ENCODE data around the gene EVPL.
A peak's percentile ranks its signal among the peaks of the same experiment; 100 is the strongest.

EVPL gene

DNA sequence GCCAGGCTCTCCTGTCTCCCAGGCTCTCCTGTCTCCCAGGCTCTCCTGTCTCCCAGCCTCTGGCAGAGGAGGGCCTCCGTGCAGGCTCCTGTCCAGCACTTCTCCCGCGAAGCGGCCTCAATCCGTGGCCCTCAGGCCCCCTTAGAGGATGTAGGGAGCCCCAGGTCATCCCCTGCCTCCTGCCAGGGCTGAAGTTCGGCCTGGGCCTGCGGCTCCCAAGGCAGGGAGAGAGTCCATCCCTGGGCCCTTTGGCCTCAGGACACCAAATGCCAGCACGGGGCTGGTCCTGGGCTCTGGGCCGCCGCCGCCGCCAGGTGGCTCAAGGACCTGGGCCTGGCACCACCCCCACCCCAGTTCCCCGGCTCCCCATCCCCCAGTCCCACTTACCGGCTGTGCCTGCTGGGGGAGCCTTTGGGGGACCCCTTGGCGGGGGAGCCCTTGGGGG, 370 bp downstream of the EVPL start:
- TF ChIP-seq ZNF423 (tag by site-specific recombination; IDR thresholded peaks at IDR 0.05) (no peak), ZNF211 (tag by site-specific recombination; IDR thresholded peaks at IDR 0.05; ENCODE audit: low read depth) (no peak), ZNF175 (tag by site-specific recombination; IDR thresholded peaks at IDR 0.05) (no peak), ZNF571 (tag by site-specific recombination; IDR thresholded peaks at IDR 0.05) (no peak)
- TF ChIP-seq, protein P1, sequence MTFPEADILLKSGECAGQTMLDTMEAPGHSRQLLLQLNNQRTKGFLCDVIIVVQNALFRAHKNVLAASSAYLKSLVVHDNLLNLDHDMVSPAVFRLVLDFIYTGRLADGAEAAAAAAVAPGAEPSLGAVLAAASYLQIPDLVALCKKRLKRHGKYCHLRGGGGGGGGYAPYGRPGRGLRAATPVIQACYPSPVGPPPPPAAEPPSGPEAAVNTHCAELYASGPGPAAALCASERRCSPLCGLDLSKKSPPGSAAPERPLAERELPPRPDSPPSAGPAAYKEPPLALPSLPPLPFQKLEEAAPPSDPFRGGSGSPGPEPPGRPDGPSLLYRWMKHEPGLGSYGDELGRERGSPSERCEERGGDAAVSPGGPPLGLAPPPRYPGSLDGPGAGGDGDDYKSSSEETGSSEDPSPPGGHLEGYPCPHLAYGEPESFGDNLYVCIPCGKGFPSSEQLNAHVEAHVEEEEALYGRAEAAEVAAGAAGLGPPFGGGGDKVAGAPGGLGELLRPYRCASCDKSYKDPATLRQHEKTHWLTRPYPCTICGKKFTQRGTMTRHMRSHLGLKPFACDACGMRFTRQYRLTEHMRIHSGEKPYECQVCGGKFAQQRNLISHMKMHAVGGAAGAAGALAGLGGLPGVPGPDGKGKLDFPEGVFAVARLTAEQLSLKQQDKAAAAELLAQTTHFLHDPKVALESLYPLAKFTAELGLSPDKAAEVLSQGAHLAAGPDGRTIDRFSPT (tag by site-specific recombination; IDR thresholded peaks at IDR 0.05): no peak
- ChIA-PET CTCF (interaction anchor here (0.6 to 1.8 kb wide), 2 partner anchors 13 to 75 kb away, joined by 4 to 6 read pairs; no protein-coding TSS in a partner anchor), POLR2A (interaction anchor here (0.7 kb wide), 1 partner anchor 95 kb away, joined by 4 read pairs; no protein-coding TSS in a partner anchor)
- no peaks in the 10 kb centered on the region for H3K9me3 ChIP-seq (ENCODE audit: control insufficient read depth, insufficient read depth, low read depth, low read length)
- no peaks in the 10 kb centered on the region; a peak in 1 of 3 replicates for H3K36me3 ChIP-seq (ENCODE audit: control insufficient read depth in 2 of 2, insufficient read depth in 1 of 2, low read length in 2 of 2)
- no peak overlapping the region for H3K4me3 ChIP-seq (ENCODE audit: low read depth, low read length)
- H3K27ac ChIP-seq (ENCODE audit: extremely low read depth, low read depth, low read length): no peak overlapping the region
- H3K4me1 ChIP-seq (ENCODE audit: control insufficient read depth, insufficient read depth, low read length): peaks cover 12% of the 10 kb centered on the region

DNA sequence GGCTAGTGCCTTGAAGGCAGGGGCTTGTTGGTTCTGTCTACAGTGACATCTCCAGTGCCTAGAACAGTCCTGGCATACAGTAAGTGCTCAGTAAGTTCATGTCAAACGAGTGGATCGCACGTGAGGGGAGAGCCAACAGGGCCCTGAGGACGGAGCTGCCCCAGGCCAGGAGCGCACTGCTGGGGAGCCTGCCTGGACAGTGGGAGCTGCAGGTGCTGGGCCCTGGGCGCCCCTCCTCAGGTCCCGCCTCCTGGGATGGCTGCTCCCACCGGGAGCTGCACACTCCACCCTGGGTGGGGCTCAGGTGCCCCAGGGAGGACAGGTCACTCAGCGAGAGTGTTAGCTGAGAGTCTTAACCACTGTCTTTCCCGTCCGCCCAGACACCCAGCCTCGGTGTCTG, 1.8 kb downstream of the EVPL start:
- H3K4me1 ChIP-seq (ENCODE audit: control insufficient read depth, insufficient read depth, low read length): peaks cover 12% of the 10 kb centered on the region
- no peaks in the 10 kb centered on the region for H3K36me3 ChIP-seq (ENCODE audit: control insufficient read depth in 2 of 2, insufficient read depth in 1 of 2, low read length in 2 of 2)
- H3K9me3 ChIP-seq (ENCODE audit: control insufficient read depth, insufficient read depth, low read depth, low read length): no peaks in the 10 kb centered on the region
- no peak overlapping the region for H3K27ac ChIP-seq (ENCODE audit: extremely low read depth, low read depth, low read length)
- ChIA-PET CTCF (interaction anchor here (1.8 kb wide), 1 partner anchor 11 kb away, joined by 6 read pairs; no protein-coding TSS in a partner anchor), POLR2A (interaction anchor here (0.7 kb wide), 1 partner anchor 503 kb away, joined by 4 read pairs; no protein-coding TSS in a partner anchor)
- no peak overlapping the region for H3K4me3 ChIP-seq (ENCODE audit: low read depth, low read length)
- TF ChIP-seq KLF1 (tag by site-specific recombination; IDR thresholded peaks at IDR 0.05) (peak; percentile 75), ZFP37 (tag by site-specific recombination; IDR thresholded peaks at IDR 0.05) (no peak)

DNA sequence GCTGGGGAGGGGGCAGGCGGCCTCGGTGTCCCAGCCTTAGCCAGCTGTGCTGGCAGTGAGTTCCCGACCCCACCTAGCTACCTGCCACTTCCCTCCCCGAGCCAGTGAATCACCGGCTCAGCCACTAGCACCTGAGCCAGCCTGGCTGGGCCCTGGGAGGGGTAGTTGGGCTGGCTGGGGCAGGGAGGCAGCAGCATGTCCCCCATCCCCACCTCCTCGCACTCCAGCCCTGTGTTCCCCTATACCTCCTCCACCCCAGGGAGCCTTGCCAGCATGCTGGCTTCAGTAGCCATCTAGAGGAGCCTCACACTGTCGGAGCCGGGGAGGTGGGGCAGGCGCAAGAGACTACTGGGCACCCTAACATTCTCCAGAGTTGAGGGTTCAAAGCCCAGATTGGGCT, 2.8 kb downstream of the EVPL start:
- H3K4me3 ChIP-seq (ENCODE audit: low read depth, low read length): no peak overlapping the region
- peaks cover 10% of the 10 kb centered on the region; the same call in 1 of the 2 replicates for H3K4me1 ChIP-seq (ENCODE audit: control insufficient read depth, insufficient read depth, low read length)
- ChIA-PET CTCF (interaction anchor here (0.9 kb wide), 1 partner anchor 11 kb away, joined by 4 read pairs; no protein-coding TSS in a partner anchor), POLR2A (interaction anchor here (0.6 kb wide), 2 partner anchors 8 to 834 kb away, joined by 3 to 5 read pairs; no protein-coding TSS in a partner anchor)
- H3K36me3 ChIP-seq (ENCODE audit: control insufficient read depth in 2 of 2, insufficient read depth in 1 of 2, low read length in 2 of 2): no peaks in the 10 kb centered on the region
- H3K9me3 ChIP-seq (ENCODE audit: control insufficient read depth, insufficient read depth, low read depth, low read length): no peaks in the 10 kb centered on the region
- TF ChIP-seq FEZF1 (tag by site-specific recombination; IDR thresholded peaks at IDR 0.05) (no peak), ZNF292 (tag by site-specific recombination; IDR thresholded peaks at IDR 0.05; ENCODE audit: borderline replicate concordance, low read depth) (no peak), ZNF2 (tag by site-specific recombination; IDR thresholded peaks at IDR 0.05) (no peak), ZNF341 (tag by site-specific recombination; IDR thresholded peaks at IDR 0.05; ENCODE audit: low read depth) (no peak), HOXD13 (CRISPR knock-in tag; IDR thresholded peaks at IDR 0.05; ENCODE audit: borderline replicate concordance) (no peak), ZNF843 (tag by site-specific recombination; IDR thresholded peaks at IDR 0.05) (no peak), SP7 (tag by site-specific recombination; IDR thresholded peaks at IDR 0.05) (no peak), ZNF274 (IDR thresholded peaks at IDR 0.05; ENCODE audit: low read length) (no peak), ZNF274 (tag by site-specific recombination; IDR thresholded peaks at IDR 0.05; ENCODE audit: borderline replicate concordance) (no peak), ZNF266 (tag by site-specific recombination; IDR thresholded peaks at IDR 0.05; ENCODE audit: low read depth) (no peak)
- TF ChIP-seq, protein P2, sequence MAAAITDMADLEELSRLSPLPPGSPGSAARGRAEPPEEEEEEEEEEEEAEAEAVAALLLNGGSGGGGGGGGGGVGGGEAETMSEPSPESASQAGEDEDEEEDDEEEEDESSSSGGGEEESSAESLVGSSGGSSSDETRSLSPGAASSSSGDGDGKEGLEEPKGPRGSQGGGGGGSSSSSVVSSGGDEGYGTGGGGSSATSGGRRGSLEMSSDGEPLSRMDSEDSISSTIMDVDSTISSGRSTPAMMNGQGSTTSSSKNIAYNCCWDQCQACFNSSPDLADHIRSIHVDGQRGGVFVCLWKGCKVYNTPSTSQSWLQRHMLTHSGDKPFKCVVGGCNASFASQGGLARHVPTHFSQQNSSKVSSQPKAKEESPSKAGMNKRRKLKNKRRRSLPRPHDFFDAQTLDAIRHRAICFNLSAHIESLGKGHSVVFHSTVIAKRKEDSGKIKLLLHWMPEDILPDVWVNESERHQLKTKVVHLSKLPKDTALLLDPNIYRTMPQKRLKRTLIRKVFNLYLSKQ (tag by site-specific recombination; IDR thresholded peaks at IDR 0.05; ENCODE audit: borderline replicate concordance): no peak
- TF ChIP-seq, protein P3, sequence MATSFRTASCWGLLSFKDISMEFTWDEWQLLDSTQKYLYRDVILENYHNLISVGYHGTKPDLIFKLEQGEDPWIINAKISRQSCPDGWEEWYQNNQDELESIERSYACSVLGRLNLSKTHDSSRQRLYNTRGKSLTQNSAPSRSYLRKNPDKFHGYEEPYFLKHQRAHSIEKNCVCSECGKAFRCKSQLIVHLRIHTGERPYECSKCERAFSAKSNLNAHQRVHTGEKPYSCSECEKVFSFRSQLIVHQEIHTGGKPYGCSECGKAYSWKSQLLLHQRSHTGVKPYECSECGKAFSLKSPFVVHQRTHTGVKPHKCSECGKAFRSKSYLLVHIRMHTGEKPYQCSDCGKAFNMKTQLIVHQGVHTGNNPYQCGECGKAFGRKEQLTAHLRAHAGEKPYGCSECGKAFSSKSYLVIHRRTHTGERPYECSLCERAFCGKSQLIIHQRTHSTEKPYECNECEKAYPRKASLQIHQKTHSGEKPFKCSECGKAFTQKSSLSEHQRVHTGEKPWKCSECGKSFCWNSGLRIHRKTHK (tag by site-specific recombination; IDR thresholded peaks at IDR 0.05): no peak
- TF ChIP-seq, protein P4, sequence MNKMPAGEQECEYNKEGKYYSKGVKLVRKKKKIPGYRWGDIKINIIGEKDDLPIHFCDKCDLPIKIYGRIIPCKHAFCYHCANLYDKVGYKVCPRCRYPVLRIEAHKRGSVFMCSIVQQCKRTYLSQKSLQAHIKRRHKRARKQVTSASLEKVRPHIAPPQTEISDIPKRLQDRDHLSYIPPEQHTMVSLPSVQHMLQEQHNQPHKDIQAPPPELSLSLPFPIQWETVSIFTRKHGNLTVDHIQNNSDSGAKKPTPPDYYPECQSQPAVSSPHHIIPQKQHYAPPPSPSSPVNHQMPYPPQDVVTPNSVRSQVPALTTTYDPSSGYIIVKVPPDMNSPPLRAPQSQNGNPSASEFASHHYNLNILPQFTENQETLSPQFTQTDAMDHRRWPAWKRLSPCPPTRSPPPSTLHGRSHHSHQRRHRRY (tag by site-specific recombination; IDR thresholded peaks at IDR 0.05): no peak
- no peak overlapping the region for H3K27ac ChIP-seq (ENCODE audit: extremely low read depth, low read depth, low read length)

Data from HEK293 (cell line).